ENCODE measurements around the gene TDRD7. TPM values are rescaled to one million over a fixed set of nuclear protein-coding genes. Genes with fewer than 3 reads are reported as not detected.
"Not testable (repeated sequence)": the region's sequence is repeated elsewhere in the genome, so short reads cannot be mapped to it uniquely, and the experiment has no call there.

Gene TDRD7
- total and polyA plus RNA-seq, 2 of the 8 experiments (the other 6 are each of a cell fraction or from before 2014, with no cell fraction given): 1.2 to 2.3 TPM

GRCh38 chr9:97447001-97447400, 35.1 kb downstream of the TDRD7 start (continued):
- TF ChIP-seq POLR2A (IDR thresholded peaks at IDR 0.05; ENCODE audit: control extremely low read depth in 1 of 2, low read depth in 2 of 2, low read length in 2 of 2) (no peak), BACH1 (IDR thresholded peaks at IDR 0.05; ENCODE audit: low read length) (no peak), E2F6 (IDR thresholded peaks at IDR 0.05) (no peak)

- H3K27ac ChIP-seq (ENCODE audit: low read depth, low read length); H3K9ac ChIP-seq (replicated peaks in 1 of 4; ENCODE audit: extremely low read depth in 1 of 4, low read depth in 3 of 4, low read length in 3 of 4); H4K8ac ChIP-seq (ENCODE audit: extremely low read depth, insufficient read depth, low read length); H3K27me3 ChIP-seq (replicated peaks in 1 of 4; ENCODE audit: control insufficient read depth in 3 of 4, extremely low read depth in 1 of 4, insufficient read depth in 3 of 4, low read length in 3 of 4); POLR2A ChIA-PET (ENCODE audit: partially characterized antibody); H3K9me3 ChIP-seq (ENCODE audit: insufficient read depth in 2 of 2, low read depth in 1 of 2, low read length in 1 of 2); H2AFZ ChIP-seq (ENCODE audit: low read length); H2BK12ac ChIP-seq (ENCODE audit: low read depth, low read length); H3K4me1 ChIP-seq (replicated peaks in 1 of 4; ENCODE audit: control insufficient read depth in 3 of 4, insufficient read depth in 4 of 4, low read length in 3 of 4); H3K79me2 ChIP-seq (ENCODE audit: control insufficient read depth in 1 of 2, insufficient read depth in 2 of 2, low read length in 2 of 2); DNase-seq (ENCODE audit: low read depth in 1 of 2, low spot score in 2 of 2); H2BK20ac ChIP-seq (ENCODE audit: low read length); H2AK5ac ChIP-seq (ENCODE audit: low read depth, low read length); H4K5ac ChIP-seq (ENCODE audit: insufficient read length, low read depth, low read length); H3K56ac ChIP-seq (replicated peaks; ENCODE audit: insufficient read length, low read depth, low read length); H3K23ac ChIP-seq (ENCODE audit: insufficient read length); H2BK5ac ChIP-seq (ENCODE audit: low read depth, low read length); H4K20me1 ChIP-seq (replicated peaks in 1 of 2; ENCODE audit: control insufficient read depth in 1 of 2, insufficient read depth in 2 of 2, low read length in 2 of 2); H3K79me1 ChIP-seq (ENCODE audit: low read depth, low read length); H2BK120ac ChIP-seq (replicated peaks; ENCODE audit: low read depth, low read length); H3K23me2 ChIP-seq (ENCODE audit: low read depth, low read length); H3K4me3 ChIP-seq (ENCODE audit: extremely low read depth in 1 of 4, insufficient read depth in 2 of 4, low read depth in 3 of 4, low read length in 4 of 4); H3K14ac ChIP-seq (ENCODE audit: insufficient read length); CTCF ChIA-PET (ENCODE audit: partially characterized antibody); H4K91ac ChIP-seq (replicated peaks; ENCODE audit: insufficient read length, low read length); H3K4ac ChIP-seq (replicated peaks; ENCODE audit: insufficient read length, low read depth, low read length); H2BK15ac ChIP-seq (ENCODE audit: low read length); H3K18ac ChIP-seq (ENCODE audit: extremely low read depth, low read length); FAIRE-seq; H3K4me2 ChIP-seq (ENCODE audit: insufficient read depth in 1 of 2, low read depth in 2 of 2, low read length in 2 of 2); H3K36me3 ChIP-seq (ENCODE audit: control insufficient read depth in 2 of 4, insufficient read depth in 4 of 4, low read length in 3 of 4): not testable (repeated sequence)
- 95% methylated on average over 3 of the region's 3 CpGs; no CpG with 5 or more reads in 1 of the 2 experiments for WGBS, 2 experiments (ENCODE audit: extremely low coverage in 1 of 2, insufficient coverage in 1 of 2, insufficient read length in 1 of 2, insufficient replicate concordance in 2 of 2, low coverage in 1 of 2, low lambda C conversion rate in 2 of 2, missing lambda C conversion rate in 1 of 2)
These were observed 41.7 kb downstream of the TDRD7 start for GRCh38 chr9:97453573-97453972.

Data from H1 (cell line).